ENCODE data around the gene GPR63. TPM values are rescaled to one million over a fixed set of nuclear protein-coding genes. Genes with fewer than 3 reads are reported as not detected.

Gene GPR63
- total RNA-seq, 1 experiment from 2014 or later, result 0.54 TPM

- Mint-ChIP-seq H3K36me3 (ENCODE audit: insufficient read depth, unreplicated experiment) (no peaks in the 10 kb centered on the region), H3K4me3 (ENCODE audit: unreplicated experiment) (no peak overlapping the region), H3K27me3 (ENCODE audit: insufficient read depth, unreplicated experiment) (no peaks in the 10 kb centered on the region), H3K4me1 (ENCODE audit: insufficient read depth, unreplicated experiment) (no peaks in the 10 kb centered on the region), H3K9me3 (ENCODE audit: unreplicated experiment) (no peaks in the 10 kb centered on the region), H3K27ac (ENCODE audit: low read depth, unreplicated experiment) (no peak overlapping the region)
- intact Hi-C loops (cut with micrococcal nuclease), result no loop called here
- CTCF ChIA-PET, result no interaction called here
- TF ChIP-seq, protein P1, sequence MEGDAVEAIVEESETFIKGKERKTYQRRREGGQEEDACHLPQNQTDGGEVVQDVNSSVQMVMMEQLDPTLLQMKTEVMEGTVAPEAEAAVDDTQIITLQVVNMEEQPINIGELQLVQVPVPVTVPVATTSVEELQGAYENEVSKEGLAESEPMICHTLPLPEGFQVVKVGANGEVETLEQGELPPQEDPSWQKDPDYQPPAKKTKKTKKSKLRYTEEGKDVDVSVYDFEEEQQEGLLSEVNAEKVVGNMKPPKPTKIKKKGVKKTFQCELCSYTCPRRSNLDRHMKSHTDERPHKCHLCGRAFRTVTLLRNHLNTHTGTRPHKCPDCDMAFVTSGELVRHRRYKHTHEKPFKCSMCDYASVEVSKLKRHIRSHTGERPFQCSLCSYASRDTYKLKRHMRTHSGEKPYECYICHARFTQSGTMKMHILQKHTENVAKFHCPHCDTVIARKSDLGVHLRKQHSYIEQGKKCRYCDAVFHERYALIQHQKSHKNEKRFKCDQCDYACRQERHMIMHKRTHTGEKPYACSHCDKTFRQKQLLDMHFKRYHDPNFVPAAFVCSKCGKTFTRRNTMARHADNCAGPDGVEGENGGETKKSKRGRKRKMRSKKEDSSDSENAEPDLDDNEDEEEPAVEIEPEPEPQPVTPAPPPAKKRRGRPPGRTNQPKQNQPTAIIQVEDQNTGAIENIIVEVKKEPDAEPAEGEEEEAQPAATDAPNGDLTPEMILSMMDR (IDR thresholded peaks at IDR 0.05; ENCODE audit: unreplicated experiment), result no peak
- no peak for DNase-seq (ENCODE audit: unreplicated experiment)
- POLR2A ChIA-PET, result interaction anchor here (0.7 kb wide), 1 partner anchor 271 kb away, joined by 3 read pairs; no protein-coding TSS in a partner anchor
- no TSS peak for BruUV-seq (replicated peaks)
Measured at GRCh38 chr6:96792561-96793190, 44.6 kb downstream of the GPR63 start.

GRCh38 chr6:96789871-96790270, 47.4 kb downstream of the GPR63 start:
- TF ChIP-seq, protein P1 (IDR thresholded peaks at IDR 0.05; ENCODE audit: unreplicated experiment), result no peak
- no peak overlapping the region for H3K27ac Mint-ChIP-seq (ENCODE audit: low read depth, unreplicated experiment)
- no peaks in the 10 kb centered on the region for H3K36me3 Mint-ChIP-seq (ENCODE audit: insufficient read depth, unreplicated experiment)
- H3K27me3 Mint-ChIP-seq (ENCODE audit: insufficient read depth, unreplicated experiment), result no peaks in the 10 kb centered on the region
- DNase-seq (ENCODE audit: unreplicated experiment), result no peak
- ChIA-PET CTCF (no interaction called here), POLR2A (no interaction called here)
- intact Hi-C loops (cut with micrococcal nuclease), result no loop called here
- no peak overlapping the region for H3K4me3 Mint-ChIP-seq (ENCODE audit: unreplicated experiment)
- BruUV-seq (replicated peaks), result no TSS peak
- no peaks in the 10 kb centered on the region for H3K4me1 Mint-ChIP-seq (ENCODE audit: insufficient read depth, unreplicated experiment)
- H3K9me3 Mint-ChIP-seq (ENCODE audit: unreplicated experiment), result no peaks in the 10 kb centered on the region

GRCh38 chr6:96787846-96788580, 49.3 kb downstream of the GPR63 start:
- CTCF ChIA-PET, result interaction anchor here (0.6 to 0.7 kb wide), 2 partner anchors 29 to 428 kb away, joined by 3 read pairs; no protein-coding TSS in a partner anchor
- POLR2A ChIA-PET, result interaction anchor here (1.3 kb wide), 1 partner anchor 12 kb away, joined by 3 read pairs; no protein-coding TSS in a partner anchor

GRCh38 chr6:96786336-96786735, 50.9 kb downstream of the GPR63 start:
- intact Hi-C loops (cut with micrococcal nuclease), result no loop called here
- Mint-ChIP-seq H3K36me3 (ENCODE audit: insufficient read depth, unreplicated experiment) (no peaks in the 10 kb centered on the region), H3K4me3 (ENCODE audit: unreplicated experiment) (no peak overlapping the region), H3K27me3 (ENCODE audit: insufficient read depth, unreplicated experiment) (peaks cover 4% of the 10 kb centered on the region), H3K27ac (ENCODE audit: low read depth, unreplicated experiment) (no peak overlapping the region), H3K4me1 (ENCODE audit: insufficient read depth, unreplicated experiment) (no peaks in the 10 kb centered on the region), H3K9me3 (ENCODE audit: unreplicated experiment) (no peaks in the 10 kb centered on the region)
- TF ChIP-seq, protein P1 (IDR thresholded peaks at IDR 0.05; ENCODE audit: unreplicated experiment), result no peak
- no TSS peak for BruUV-seq (replicated peaks)
- no peak for DNase-seq (ENCODE audit: unreplicated experiment)
- POLR2A ChIA-PET, result interaction anchor here (1.3 kb wide), 1 partner anchor 10 kb away, joined by 3 read pairs; no protein-coding TSS in a partner anchor
- CTCF ChIA-PET, result interaction anchor here (0.6 kb wide), 1 partner anchor 291 kb away, joined by 5 read pairs; no protein-coding TSS in a partner anchor

More at GRCh38 chr6:96787846-96788580, 49.3 kb downstream of the GPR63 start:
- no peaks in the 10 kb centered on the region for H3K27me3 Mint-ChIP-seq (ENCODE audit: insufficient read depth, unreplicated experiment)
- H3K4me1 Mint-ChIP-seq (ENCODE audit: insufficient read depth, unreplicated experiment), result no peaks in the 10 kb centered on the region
- DNase-seq (ENCODE audit: unreplicated experiment), result no peak
- intact Hi-C loops (cut with micrococcal nuclease), result no loop called here
- BruUV-seq (replicated peaks), result no TSS peak
- H3K27ac Mint-ChIP-seq (ENCODE audit: low read depth, unreplicated experiment), result no peak overlapping the region
- TF ChIP-seq, protein P1 (IDR thresholded peaks at IDR 0.05; ENCODE audit: unreplicated experiment), result no peak
- no peak overlapping the region for H3K4me3 Mint-ChIP-seq (ENCODE audit: unreplicated experiment)
- no peaks in the 10 kb centered on the region for H3K36me3 Mint-ChIP-seq (ENCODE audit: insufficient read depth, unreplicated experiment)
- no peaks in the 10 kb centered on the region for H3K9me3 Mint-ChIP-seq (ENCODE audit: unreplicated experiment)

All from MCF 10A (cell line).